ENCODE results near the gene HTRA1.

Gene HTRA1

DNA sequence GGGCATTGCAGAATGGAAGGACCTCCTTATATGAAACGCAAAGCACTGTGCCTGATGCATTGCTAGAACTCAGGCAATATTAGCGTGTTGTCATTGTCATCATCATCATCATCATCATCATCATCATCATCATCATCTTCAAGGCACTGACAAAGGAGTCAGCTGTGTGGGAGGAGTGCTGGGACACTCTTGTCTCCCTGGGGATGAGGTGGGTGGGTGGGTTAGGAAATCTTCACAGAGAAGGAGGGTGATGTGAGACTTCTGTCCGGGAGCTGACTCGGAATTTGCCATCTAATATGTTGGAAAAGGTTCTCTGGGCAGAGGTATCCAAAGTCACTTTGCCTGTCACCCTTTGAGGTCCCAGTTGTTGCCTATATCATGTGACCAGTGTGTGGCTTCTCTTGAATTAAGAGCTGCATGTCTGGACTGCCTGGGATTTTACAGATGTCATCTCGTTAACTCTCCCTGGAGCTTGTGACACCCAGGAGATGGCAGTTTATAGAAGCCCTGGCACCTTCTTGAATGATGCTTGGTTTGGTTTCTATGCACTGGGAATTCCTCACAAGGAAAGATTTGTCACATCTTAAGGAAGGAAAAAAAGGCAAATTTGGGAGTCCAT is 7.1 kb downstream of the HTRA1 start:
- H3K4me3 Mint-ChIP-seq: no peak overlapping the region
- ATAC-seq (replicated peaks; ENCODE audit: extremely low read depth, poor library complexity, severe bottlenecking): no peak
- no peak for DNase-seq (ENCODE audit: low spot score in 2 of 2)
- H3K27me3 Mint-ChIP-seq: peaks cover 74% of the 10 kb centered on the region
- H3K27ac Mint-ChIP-seq (ENCODE audit: low read depth): no peak overlapping the region
- no peaks in the 10 kb centered on the region for H3K4me1 Mint-ChIP-seq
- H3K9me3 Mint-ChIP-seq: no peaks in the 10 kb centered on the region
- H3K36me3 Mint-ChIP-seq (ENCODE audit: insufficient read depth): no peaks in the 10 kb centered on the region

DNA sequence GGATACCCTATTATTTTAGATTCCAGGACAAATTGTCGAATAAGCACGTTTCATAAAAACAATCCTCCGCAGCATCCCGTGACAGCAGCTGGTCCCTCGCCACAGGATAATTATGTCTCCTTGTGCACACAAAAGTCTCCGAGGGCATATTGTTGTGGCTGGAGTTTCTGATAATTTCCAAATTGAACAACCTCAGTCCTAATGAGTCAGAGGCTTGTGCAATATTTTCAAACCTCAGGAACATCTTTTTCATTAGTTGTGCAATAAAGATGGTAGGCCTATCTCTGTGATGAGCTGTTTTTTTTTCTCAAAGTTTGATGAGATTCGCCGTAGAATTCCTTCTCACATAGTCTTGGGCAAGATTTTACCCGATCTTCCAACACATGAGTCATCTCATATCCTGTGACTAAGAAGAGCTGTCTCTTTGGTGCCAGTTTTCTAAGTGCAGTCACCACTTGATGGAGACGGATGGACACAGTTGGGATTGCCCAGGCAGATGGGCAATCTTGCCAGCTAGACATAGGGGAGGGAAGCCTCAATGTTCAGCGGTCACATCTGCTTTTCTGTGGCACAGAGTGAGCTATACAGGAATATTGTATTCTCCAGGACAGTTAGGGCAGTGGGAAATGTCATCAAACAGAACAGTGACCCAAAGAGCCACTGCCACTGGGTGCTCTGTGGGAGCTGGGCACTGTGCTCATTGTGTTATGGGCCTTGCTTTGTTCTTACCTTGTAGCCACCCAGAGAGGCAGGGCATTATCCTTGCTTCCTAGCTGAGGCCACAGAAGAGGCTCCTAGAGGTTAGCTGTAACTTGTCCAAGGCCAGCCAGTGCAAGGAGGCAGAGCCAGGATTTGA is 7.8 kb downstream of the HTRA1 start:
- no peak overlapping the region for H3K27ac Mint-ChIP-seq (ENCODE audit: low read depth)
- no peaks in the 10 kb centered on the region for H3K36me3 Mint-ChIP-seq (ENCODE audit: insufficient read depth)
- peaks cover 71% of the 10 kb centered on the region for H3K27me3 Mint-ChIP-seq
- H3K4me3 Mint-ChIP-seq: no peak overlapping the region
- H3K4me1 Mint-ChIP-seq: peaks cover 1% of the 10 kb centered on the region
- no peaks in the 10 kb centered on the region for H3K9me3 Mint-ChIP-seq
- DNase-seq (ENCODE audit: low spot score in 2 of 2): no peak
- ATAC-seq (replicated peaks; ENCODE audit: extremely low read depth, poor library complexity, severe bottlenecking): no peak

DNA sequence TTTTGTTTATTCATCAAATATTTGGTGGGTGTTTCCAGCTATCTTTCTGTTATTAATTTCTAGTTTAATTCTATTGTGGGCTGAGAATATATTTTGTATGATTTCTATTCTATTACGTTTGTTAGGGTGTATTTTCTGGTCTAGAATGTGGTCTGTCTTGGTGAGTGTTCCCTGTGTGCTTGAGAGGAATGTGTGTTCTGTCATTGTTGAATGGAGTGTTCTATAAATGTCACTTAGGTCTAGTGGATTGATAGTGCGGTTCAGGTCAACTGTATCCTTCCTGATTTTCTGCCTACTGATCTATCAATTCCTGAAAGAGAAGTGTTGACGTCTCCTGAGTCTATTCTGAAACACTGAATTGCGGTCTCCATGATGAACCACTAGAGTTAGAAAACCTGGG is 8.5 kb downstream of the HTRA1 start:
- Mint-ChIP-seq H3K27ac (ENCODE audit: low read depth) (no peak overlapping the region), H3K36me3 (ENCODE audit: insufficient read depth) (no peaks in the 10 kb centered on the region), H3K4me1 (peaks cover 6% of the 10 kb centered on the region), H3K4me3 (no peak overlapping the region), H3K27me3 (peaks cover 70% of the 10 kb centered on the region), H3K9me3 (no peaks in the 10 kb centered on the region)
- DNase-seq (ENCODE audit: low spot score in 2 of 2) (no peak), ATAC-seq (replicated peaks; ENCODE audit: extremely low read depth, poor library complexity, severe bottlenecking) (no peak)

DNA sequence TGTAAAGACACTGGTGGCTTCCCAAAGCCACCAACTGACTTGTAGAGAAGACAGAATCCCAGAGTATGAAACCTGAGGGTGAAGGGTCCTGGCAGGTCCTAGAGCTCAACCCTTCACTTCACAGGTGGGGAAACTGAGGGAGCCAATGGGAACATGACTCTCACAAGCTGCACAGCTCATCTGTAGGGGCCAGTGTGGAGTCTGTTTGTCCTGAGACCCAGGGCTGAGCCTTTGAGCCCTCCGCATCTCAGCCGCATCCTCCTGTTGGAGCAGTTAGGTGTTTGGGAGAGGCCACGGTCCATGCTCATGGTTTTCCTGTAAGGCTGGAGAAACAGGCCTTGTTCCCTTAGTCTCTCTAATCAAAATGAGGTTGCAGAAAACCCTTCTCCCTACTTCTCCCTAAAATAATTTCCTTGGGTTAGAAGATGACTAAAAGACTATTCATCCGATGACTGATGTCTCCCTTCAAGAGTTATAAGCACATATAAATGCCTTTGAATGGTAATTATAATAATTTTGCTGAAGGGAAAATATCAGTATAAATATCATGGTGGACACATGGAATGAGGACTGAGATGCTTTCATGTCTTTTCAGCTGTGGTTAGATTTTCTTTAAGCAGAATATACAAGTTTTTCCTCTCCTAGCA is 10.3 kb downstream of the HTRA1 start:
- Mint-ChIP-seq H3K4me3 (no peak overlapping the region), H3K4me1 (peaks cover 6% of the 10 kb centered on the region), H3K9me3 (no peaks in the 10 kb centered on the region), H3K27ac (ENCODE audit: low read depth) (no peak overlapping the region), H3K27me3 (peaks cover 68% of the 10 kb centered on the region), H3K36me3 (ENCODE audit: insufficient read depth) (no peaks in the 10 kb centered on the region)
- DNase-seq (ENCODE audit: low spot score in 2 of 2) (no peak), ATAC-seq (replicated peaks; ENCODE audit: extremely low read depth, poor library complexity, severe bottlenecking) (no peak)

DNA sequence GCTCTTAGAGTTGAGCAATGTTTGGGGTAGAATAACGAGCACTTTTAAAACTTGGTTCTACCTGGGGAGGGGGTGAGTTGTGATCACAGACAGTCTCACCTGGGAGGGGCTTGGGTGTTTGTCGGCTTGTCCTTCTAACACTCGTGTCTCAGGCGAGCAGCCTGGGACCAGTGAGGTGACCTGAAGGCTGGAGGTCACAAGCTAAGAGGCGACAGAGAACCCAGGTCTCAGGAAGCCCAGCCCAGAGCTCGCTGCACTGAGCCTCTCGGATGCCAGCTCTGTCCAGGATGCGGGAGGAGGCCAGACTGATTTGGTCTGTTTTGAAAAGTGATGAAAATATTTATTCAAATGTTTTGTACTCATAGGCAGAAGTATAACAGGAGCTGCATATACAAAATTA is 11.8 kb downstream of the HTRA1 start:
- H3K4me1 Mint-ChIP-seq: peaks cover 6% of the 10 kb centered on the region

DNA sequence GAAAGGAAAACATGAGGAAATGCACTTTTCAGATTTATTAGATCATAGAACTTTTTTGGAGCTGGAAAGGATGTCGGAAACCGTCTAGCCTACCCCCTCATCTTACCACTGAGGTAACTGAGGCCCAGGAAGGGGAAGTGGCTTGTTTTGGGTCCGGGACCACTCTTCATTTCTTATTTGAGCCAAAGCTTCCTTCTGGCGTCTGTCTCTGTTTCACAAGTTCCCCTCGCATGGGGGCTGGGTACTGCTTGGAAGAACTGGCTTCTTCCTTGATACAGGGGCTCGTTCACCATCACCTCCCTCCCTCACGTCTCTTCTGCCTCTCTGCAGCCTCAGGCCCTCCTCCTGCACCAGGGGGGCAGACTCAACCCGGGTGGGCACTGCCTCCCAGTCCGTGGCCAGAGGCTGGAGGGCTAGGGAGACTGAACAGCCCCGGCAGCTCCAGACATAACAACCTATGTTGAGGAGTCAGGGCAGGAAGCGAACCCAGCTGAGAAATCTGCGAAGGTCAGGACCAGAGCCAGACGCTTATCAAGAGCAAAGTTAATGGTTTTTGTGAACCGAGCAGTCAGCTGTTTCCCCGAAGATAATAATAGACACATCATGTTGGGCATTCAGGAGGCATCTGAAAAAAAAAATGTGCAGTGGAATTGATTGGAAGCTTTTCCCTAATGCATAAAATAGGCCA is 12.9 kb downstream of the HTRA1 start:
- Mint-ChIP-seq H3K36me3 (ENCODE audit: insufficient read depth) (no peaks in the 10 kb centered on the region), H3K4me1 (peaks cover 6% of the 10 kb centered on the region), H3K27me3 (peaks cover 49% of the 10 kb centered on the region), H3K9me3 (no peaks in the 10 kb centered on the region), H3K27ac (ENCODE audit: low read depth) (no peak overlapping the region), H3K4me3 (no peak overlapping the region)
- DNase-seq (ENCODE audit: low spot score in 2 of 2) (no peak), ATAC-seq (replicated peaks; ENCODE audit: extremely low read depth, poor library complexity, severe bottlenecking) (no peak)

More for the DNA sequence above, 11.8 kb downstream of the HTRA1 start:
- Mint-ChIP-seq H3K9me3 (no peaks in the 10 kb centered on the region), H3K36me3 (ENCODE audit: insufficient read depth) (no peaks in the 10 kb centered on the region), H3K4me3 (no peak overlapping the region), H3K27me3 (peaks cover 53% of the 10 kb centered on the region), H3K27ac (ENCODE audit: low read depth) (no peak overlapping the region)
- no peak for ATAC-seq (replicated peaks; ENCODE audit: extremely low read depth, poor library complexity, severe bottlenecking)
- no peak for DNase-seq (ENCODE audit: low spot score in 2 of 2)

DNA sequence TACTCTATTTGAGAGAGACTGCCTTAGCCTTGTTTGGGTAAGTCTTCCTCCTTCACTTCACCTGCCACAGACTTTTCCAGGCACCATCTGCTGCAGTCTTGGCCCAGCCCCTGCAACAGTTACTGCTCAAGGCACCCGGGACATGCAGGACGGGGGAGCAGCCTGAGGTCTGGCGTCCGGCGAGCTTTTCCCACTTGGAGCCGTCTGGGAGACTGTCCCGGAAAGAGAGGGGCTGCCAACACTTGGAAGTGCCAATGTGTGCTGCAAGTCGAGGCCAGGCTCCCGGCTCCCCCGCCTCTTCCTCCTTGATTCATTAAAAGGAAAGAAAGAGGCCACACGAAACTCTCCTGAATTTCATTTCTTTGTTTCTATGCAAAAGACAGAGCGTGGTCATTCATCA is 13.7 kb downstream of the HTRA1 start:
- H3K27me3 Mint-ChIP-seq: peaks cover 50% of the 10 kb centered on the region
- ATAC-seq (replicated peaks; ENCODE audit: extremely low read depth, poor library complexity, severe bottlenecking) (no peak), DNase-seq (ENCODE audit: low spot score in 2 of 2) (no peak)
- no peak overlapping the region for H3K27ac Mint-ChIP-seq (ENCODE audit: low read depth)
- H3K9me3 Mint-ChIP-seq: no peaks in the 10 kb centered on the region
- H3K4me1 Mint-ChIP-seq: peaks cover 6% of the 10 kb centered on the region
- H3K36me3 Mint-ChIP-seq (ENCODE audit: insufficient read depth): no peaks in the 10 kb centered on the region
- H3K4me3 Mint-ChIP-seq: no peak overlapping the region

DNA sequence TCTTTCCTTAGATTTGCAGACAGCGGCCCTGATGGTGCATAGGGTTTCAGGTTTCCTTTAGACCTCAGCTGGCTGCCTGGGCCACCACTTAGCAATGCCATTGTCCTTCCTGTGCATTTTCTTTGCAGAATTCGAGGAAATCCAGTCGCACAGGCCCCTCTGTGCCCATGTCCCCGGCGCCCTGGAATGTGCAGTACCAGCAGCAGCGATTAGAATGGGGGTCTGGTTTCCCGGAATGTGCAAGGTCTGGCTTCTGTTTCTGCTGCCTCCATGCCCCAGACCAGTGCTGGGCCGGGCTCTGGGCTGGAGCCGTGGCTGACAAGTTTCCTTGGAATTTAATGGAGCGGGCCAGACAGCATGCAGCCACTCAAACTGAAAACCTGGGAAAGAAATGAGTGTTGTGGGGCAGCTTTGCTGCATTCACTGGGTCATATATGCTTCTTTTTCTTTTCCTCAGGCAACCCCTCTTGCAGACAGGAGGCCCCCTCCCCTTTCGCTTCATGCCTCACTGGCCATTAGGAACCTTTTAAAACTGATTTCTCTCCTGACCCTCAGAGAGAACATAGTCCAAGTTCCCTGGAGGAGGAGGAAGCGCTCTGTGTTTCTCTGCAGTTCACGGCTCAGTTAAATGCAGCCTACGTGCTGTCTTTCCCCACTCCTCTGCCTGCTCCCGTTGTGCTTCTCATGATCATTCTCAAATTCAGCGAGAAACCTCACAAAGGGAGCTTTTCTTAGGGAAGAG is 14.4 kb downstream of the HTRA1 start:
- no peak overlapping the region for H3K4me3 Mint-ChIP-seq
- no peaks in the 10 kb centered on the region for H3K9me3 Mint-ChIP-seq
- peaks cover 50% of the 10 kb centered on the region for H3K27me3 Mint-ChIP-seq
- no peak for ATAC-seq (replicated peaks; ENCODE audit: extremely low read depth, poor library complexity, severe bottlenecking)
- DNase-seq (ENCODE audit: low spot score in 2 of 2): no peak
- peaks cover 6% of the 10 kb centered on the region for H3K4me1 Mint-ChIP-seq
- H3K36me3 Mint-ChIP-seq (ENCODE audit: insufficient read depth): no peaks in the 10 kb centered on the region
- H3K27ac Mint-ChIP-seq (ENCODE audit: low read depth): no peak overlapping the region

DNA sequence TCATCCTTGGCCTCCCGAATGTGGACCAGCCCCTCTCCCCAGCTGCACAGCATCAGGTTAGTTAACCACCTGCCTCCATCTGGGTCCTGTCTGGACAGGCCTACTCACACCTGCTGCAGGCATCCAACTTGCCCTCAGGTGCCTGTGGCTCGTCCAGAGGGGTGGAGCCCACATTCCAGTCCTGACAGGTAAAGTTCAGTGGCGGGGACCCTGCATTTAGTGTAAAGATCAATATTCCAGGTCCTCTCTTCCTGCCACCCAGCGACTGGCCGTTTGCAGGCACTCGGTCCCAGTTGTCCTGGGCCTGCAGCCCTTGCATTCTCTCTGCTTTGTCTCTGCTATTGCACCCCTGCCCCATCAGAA is 15.0 kb downstream of the HTRA1 start:
- peaks cover 6% of the 10 kb centered on the region for H3K4me1 Mint-ChIP-seq
- peaks cover 50% of the 10 kb centered on the region for H3K27me3 Mint-ChIP-seq
- no peak overlapping the region for H3K4me3 Mint-ChIP-seq
- H3K9me3 Mint-ChIP-seq: no peaks in the 10 kb centered on the region
- peaks cover under 1% of the 10 kb centered on the region for H3K36me3 Mint-ChIP-seq (ENCODE audit: insufficient read depth)
- no peak overlapping the region for H3K27ac Mint-ChIP-seq (ENCODE audit: low read depth)
- ATAC-seq (replicated peaks; ENCODE audit: extremely low read depth, poor library complexity, severe bottlenecking): no peak
- no peak for DNase-seq (ENCODE audit: low spot score in 2 of 2)

DNA sequence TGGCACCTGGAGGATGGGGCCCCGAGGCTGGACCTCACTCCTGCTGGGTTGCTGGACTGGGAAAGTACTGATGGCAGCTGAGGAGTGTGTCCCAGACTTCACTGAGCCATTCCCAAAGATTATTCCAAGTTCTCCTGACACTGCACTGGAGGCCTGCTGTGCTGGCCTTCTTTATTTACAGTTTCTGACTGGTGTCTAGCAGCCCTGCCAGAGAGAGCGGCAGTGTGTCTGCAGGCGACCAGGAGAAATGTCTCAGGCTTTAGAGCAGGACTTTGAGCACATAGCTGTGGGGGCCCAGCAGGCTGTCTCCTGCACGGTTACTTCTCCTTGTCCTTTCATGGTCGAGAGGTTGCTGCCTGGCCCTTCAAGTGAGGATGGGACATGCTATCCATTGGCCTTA is 16.1 kb downstream of the HTRA1 start:
- no peak overlapping the region for H3K27ac Mint-ChIP-seq (ENCODE audit: low read depth)
- peaks cover 53% of the 10 kb centered on the region for H3K27me3 Mint-ChIP-seq
- H3K9me3 Mint-ChIP-seq: no peaks in the 10 kb centered on the region
- DNase-seq (ENCODE audit: low spot score in 2 of 2) (no peak), ATAC-seq (replicated peaks; ENCODE audit: extremely low read depth, poor library complexity, severe bottlenecking) (no peak)
- peaks cover 6% of the 10 kb centered on the region for H3K4me1 Mint-ChIP-seq
- H3K4me3 Mint-ChIP-seq: no peak overlapping the region
- H3K36me3 Mint-ChIP-seq (ENCODE audit: insufficient read depth): peaks cover 1% of the 10 kb centered on the region

DNA sequence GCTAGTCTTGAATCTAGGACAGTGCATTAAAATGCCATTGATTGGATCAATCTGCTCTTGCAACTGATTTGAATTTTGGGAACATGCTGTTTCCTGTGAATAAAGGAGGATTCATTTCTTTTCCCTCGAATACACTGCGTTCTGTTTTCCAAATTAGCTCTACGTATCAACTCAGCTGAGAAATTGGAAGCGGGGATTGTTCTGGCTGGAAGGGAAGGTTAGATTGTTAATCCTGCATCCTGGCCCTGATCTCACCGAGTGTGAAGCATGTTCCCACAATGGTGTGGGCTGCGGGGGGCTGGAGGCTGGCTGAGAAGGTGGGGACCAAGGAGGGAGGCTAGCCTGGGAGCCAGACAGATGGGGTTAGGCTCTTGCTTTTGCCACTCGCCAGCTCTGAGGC is 17.6 kb downstream of the HTRA1 start:
- H3K36me3 Mint-ChIP-seq (ENCODE audit: insufficient read depth): peaks cover 1% of the 10 kb centered on the region
- ATAC-seq (replicated peaks; ENCODE audit: extremely low read depth, poor library complexity, severe bottlenecking): no peak

DNA sequence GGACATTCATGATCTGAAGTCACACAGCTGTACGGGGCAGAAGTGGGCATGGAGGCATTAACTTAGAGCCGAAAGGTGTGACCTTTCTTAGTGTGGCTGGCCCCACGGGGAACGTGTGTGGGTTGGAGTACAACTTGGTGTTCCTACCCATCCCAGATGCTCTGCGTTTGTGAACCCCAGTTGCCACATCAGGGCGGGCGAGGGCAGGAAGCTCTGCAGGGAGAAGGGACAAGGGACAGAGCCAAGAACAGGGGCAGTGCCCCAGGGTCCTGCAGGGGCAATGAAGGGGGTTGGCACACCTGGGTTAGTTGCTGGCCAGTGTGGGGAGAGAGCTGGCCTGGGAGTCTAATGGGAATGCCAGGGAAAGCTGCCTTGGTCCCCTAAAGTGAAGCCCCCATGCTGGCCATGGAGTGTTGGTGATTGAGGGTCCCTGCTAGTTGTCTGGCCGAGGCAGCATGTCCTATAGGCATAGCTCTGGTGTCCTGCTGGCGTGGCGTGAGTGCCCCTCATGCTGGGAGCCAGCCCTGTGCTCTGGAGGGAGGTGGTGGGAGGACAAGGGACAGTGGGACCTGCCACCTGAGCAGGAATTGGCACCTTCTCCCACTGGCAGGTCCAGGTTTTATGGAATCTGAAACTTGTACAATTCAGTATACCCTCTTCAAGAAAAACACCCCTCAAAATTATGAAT is 18.9 kb downstream of the HTRA1 start:
- peaks cover 1% of the 10 kb centered on the region for H3K36me3 Mint-ChIP-seq (ENCODE audit: insufficient read depth)
- H3K27ac Mint-ChIP-seq (ENCODE audit: low read depth): no peak overlapping the region
- ATAC-seq (replicated peaks; ENCODE audit: extremely low read depth, poor library complexity, severe bottlenecking) (no peak), DNase-seq (ENCODE audit: low spot score in 2 of 2) (no peak)
- no peaks in the 10 kb centered on the region for H3K4me1 Mint-ChIP-seq
- H3K27me3 Mint-ChIP-seq: peaks cover 42% of the 10 kb centered on the region
- H3K4me3 Mint-ChIP-seq: no peak overlapping the region
- no peaks in the 10 kb centered on the region for H3K9me3 Mint-ChIP-seq

More for the DNA sequence above, 17.6 kb downstream of the HTRA1 start:
- Mint-ChIP-seq H3K27me3 (peaks cover 51% of the 10 kb centered on the region), H3K4me1 (peaks cover 6% of the 10 kb centered on the region), H3K27ac (ENCODE audit: low read depth) (no peak overlapping the region), H3K4me3 (no peak overlapping the region), H3K9me3 (no peaks in the 10 kb centered on the region)
- no peak for DNase-seq (ENCODE audit: low spot score in 2 of 2)
